PC-9 (cell line): ENCODE data around the gene OR5H6. TPM values are rescaled to one million over a fixed set of nuclear protein-coding genes. Genes with fewer than 3 reads are reported as not detected.

Experiments
- BruUV-seq: library from RNA; stranded (reverse); fragments of 400-500 nt; replicated peaks from 2 replicates; lab custom pipeline; 2021; lab: Mats Ljungman, UMichigan
- CTCF ChIA-PET: fragments of 300-600 bp; sonication (Branson Sonifier 250); formaldehyde crosslinking; loops from one replicate; lab custom pipeline; 2022; ENCODE audit warnings: antibody characterized with exemption; lab: Charles Lee
- POLR2A ChIA-PET: fragments of 300-600 bp; sonication (Branson Sonifier 250); formaldehyde crosslinking; loops from one replicate; lab custom pipeline; 2022; ENCODE audit warnings: antibody characterized with exemption; ENCODE audit not compliant: unreplicated experiment; lab: Charles Lee
- DNase-seq, 2 experiments: peaks; one replicate each; pipeline versions ENCODE4 v3.0.0 to v3.0.0-alpha.2; 2015 to 2022; ENCODE audit warnings: mixed read lengths in 1 of 2
- H2AFZ ChIP-seq: fragments of 200-600 bp; sonication (generic); 2 replicates; pipeline ENCODE4 v1.8.1; 2017; ENCODE audit warnings: antibody characterized with exemption
- H3F3A ChIP-seq: fragments of 200-600 bp; sonication (generic); 2 replicates; pipeline ENCODE4 v1.8.1; 2017; ENCODE audit warnings: antibody characterized with exemption, mild to moderate bottlenecking, low read depth; ENCODE audit not compliant: insufficient read depth
- H3K27ac ChIP-seq: fragments of 200-600 bp; sonication (generic); 2 replicates; pipeline ENCODE4 v1.6.1; 2016; ENCODE audit warnings: mixed run types
- H3K27me3 ChIP-seq: fragments of 200-600 bp; sonication (generic); 2 replicates; pipeline ENCODE4 v1.6.1; 2016; ENCODE audit warnings: low read depth, mixed run types; ENCODE audit not compliant: insufficient read depth
- H3K36me3 ChIP-seq: fragments of 200-600 bp; sonication (generic); 2 replicates; pipeline ENCODE4 v1.6.1; 2016; ENCODE audit warnings: low read depth, mixed run types
- H3K4me1 ChIP-seq: fragments of 200-600 bp; sonication (generic); replicated peaks from 2 replicates; pipeline ENCODE4 v1.6.1; 2016; ENCODE audit warnings: mixed run types; ENCODE audit not compliant: insufficient read depth
- H3K4me2 ChIP-seq: fragments of 200-600 bp; sonication (generic); 2 replicates; pipeline ENCODE4 v1.6.1; 2017; ENCODE audit warnings: mixed run types
- H3K4me3 ChIP-seq: fragments of 200-600 bp; sonication (generic); 2 replicates; pipeline ENCODE4 v1.6.1; 2016; ENCODE audit warnings: mixed run types
- H3K79me2 ChIP-seq: fragments of 200-600 bp; sonication (generic); 2 replicates; pipeline ENCODE4 v1.6.1; 2017; ENCODE audit warnings: low read depth, mixed run types
- H3K9me2 ChIP-seq: fragments of 200-600 bp; sonication (generic); 2 replicates; pipeline ENCODE4 v1.8.1; 2017; ENCODE audit warnings: mild to moderate bottlenecking; ENCODE audit not compliant: insufficient read depth
- H3K9me3 ChIP-seq: fragments of 200-600 bp; sonication (generic); 2 replicates; pipeline ENCODE4 v1.8.1; 2016; ENCODE audit warnings: low read depth; ENCODE audit not compliant: insufficient read depth
- H4K20me1 ChIP-seq: fragments of 200-600 bp; sonication (generic); 2 replicates; pipeline ENCODE4 v1.8.1; 2017; ENCODE audit not compliant: insufficient read depth
- CTCF ChIP-seq: fragments of 200-600 bp; sonication (generic); conservative IDR thresholded peaks from 2 replicates; pipeline ENCODE4 v1.6.1; 2017; ENCODE audit warnings: mixed run types, antibody characterized with exemption, mild to moderate bottlenecking, moderate library complexity
- EZH2 ChIP-seq: fragments of 200-600 bp; sonication (generic); IDR thresholded peaks from 2 replicates; pipeline ENCODE4 v1.8.0; 2017; ENCODE audit warnings: antibody characterized with exemption, low read depth
- intact Hi-C: fragments of 100-400 bp; cut with micrococcal nuclease; formaldehyde crosslinking; loops from one replicate; pipeline ENCODE4 v1.10.0; 2022; ENCODE audit not compliant: unreplicated experiment
- total RNA-seq: library from RNA; stranded (reverse); gene quantifications from 2 replicates; pipeline ENCODE4 v1.2.3, GENCODE V29; 2021

OR5H6 gene
- total RNA-seq, 1 experiment from 2014 or later: not detected

GRCh38 chr3:98232489-98232888 lies 31.6 kb upstream of the OR5H6 start:
- no peak overlapping the region for H3K27ac ChIP-seq
- H3K79me2 ChIP-seq: no peaks in the 10 kb centered on the region
- H3K4me1 ChIP-seq: no peaks in the 10 kb centered on the region
- POLR2A ChIA-PET: no interaction called here
- H4K20me1 ChIP-seq: no peaks in the 10 kb centered on the region
- H3K4me2 ChIP-seq: no peak overlapping the region
- no peak for DNase-seq
- no peak overlapping the region for H2AFZ ChIP-seq
- intact Hi-C loops: no loop called here
- H3K36me3 ChIP-seq: no peaks in the 10 kb centered on the region
- no TSS peak for BruUV-seq
- H3K9me2 ChIP-seq: no peaks in the 10 kb centered on the region
- H3K27me3 ChIP-seq: no peaks in the 10 kb centered on the region
- no peaks in the 10 kb centered on the region for H3K9me3 ChIP-seq
- H3F3A ChIP-seq: no peaks in the 10 kb centered on the region
- no peak for TF ChIP-seq EZH2
- TF ChIP-seq CTCF: no peak
- CTCF ChIA-PET: no interaction called here
- H3K4me3 ChIP-seq: no peak overlapping the region

GRCh38 chr3:98233468-98233867 lies 30.6 kb upstream of the OR5H6 start:
- Histone ChIP-seq H3K9me3 (no peaks in the 10 kb centered on the region), H3K27ac (no peak overlapping the region), H3K36me3 (no peaks in the 10 kb centered on the region), H3K79me2 (no peaks in the 10 kb centered on the region), H2AFZ (peak overlapping the region; percentile 9; the same call in 1 of the 2 replicates), H3K4me1 (no peaks in the 10 kb centered on the region), H3K27me3 (no peaks in the 10 kb centered on the region), H4K20me1 (no peaks in the 10 kb centered on the region), H3K4me2 (no peak overlapping the region), H3F3A (no peaks in the 10 kb centered on the region), H3K9me2 (no peaks in the 10 kb centered on the region), H3K4me3 (no peak overlapping the region)
- no peak for DNase-seq
- no TSS peak for BruUV-seq
- ChIA-PET CTCF (no interaction called here), POLR2A (no interaction called here)
- no peak for TF ChIP-seq CTCF
- no peak for TF ChIP-seq EZH2
- intact Hi-C loops: no loop called here

GRCh38 chr3:98240131-98240530 lies 23.9 kb upstream of the OR5H6 start:
- Histone ChIP-seq H3F3A (no peaks in the 10 kb centered on the region), H3K27ac (no peak overlapping the region), H3K4me3 (no peak overlapping the region), H4K20me1 (no peaks in the 10 kb centered on the region), H3K9me3 (no peaks in the 10 kb centered on the region), H3K9me2 (peaks cover 4% of the 10 kb centered on the region; the same call in 1 of the 2 replicates), H3K4me2 (no peak overlapping the region), H3K4me1 (peaks cover 8% of the 10 kb centered on the region), H3K27me3 (no peaks in the 10 kb centered on the region), H3K36me3 (no peaks in the 10 kb centered on the region), H3K79me2 (no peaks in the 10 kb centered on the region), H2AFZ (no peak overlapping the region)
- intact Hi-C loops: no loop called here
- POLR2A ChIA-PET: interaction anchor here (0.6 kb wide), 1 partner anchor 710 kb away, joined by 12 read pairs; no protein-coding TSS in a partner anchor
- no TSS peak for BruUV-seq
- CTCF ChIA-PET: no interaction called here
- DNase-seq: no peak
- TF ChIP-seq EZH2 (no peak), CTCF (no peak)
